Body of pancreas (tissue), 4 donors: ENCODE measurements around the gene NEB.

Source experiments
- CTCF ChIP-seq, 7 experiments: fragments of 450-650 bp in 4 of 7; fragments of 200-600 bp in 3 of 7; sonication (generic) in 3 of 7; IDR thresholded peaks; one replicate each; pipeline ENCODE4 v1.5.1; 2016 to 2019; ENCODE audit warnings: antibody characterized with exemption in 7 of 7
- POLR2A ChIP-seq, 3 donors: fragments of 450-650 bp; IDR thresholded peaks; one replicate each; pipeline ENCODE4 v1.6.1; 2016; ENCODE audit warnings: antibody characterized with exemption in 3 of 3, mild to moderate bottlenecking in 2 of 3

- TF ChIP-seq CTCF (IDR thresholded peaks at IDR 0.05) (no peak), POLR2A (IDR thresholded peaks at IDR 0.05) (no peak)
Measured at GRCh38 chr2:151526572-151527090, 207.6 kb downstream of the NEB start.
